Breast epithelium (tissue), 3 donors: ENCODE measurements around the gene FZR1.

Experiments used
- POLR2A ChIP-seq: fragments of 450-650 bp; IDR thresholded peaks from one replicate; pipeline ENCODE4 v1.6.1; 2016; ENCODE audit warnings: antibody characterized with exemption, mild to moderate bottlenecking, moderate library complexity
- POLR2AphosphoS5 ChIP-seq, 3 donors: sonication (generic); formaldehyde crosslinking; IDR thresholded peaks; one replicate each; pipeline ENCODE4 v1.6.1; 2017; ENCODE audit warnings: antibody characterized with exemption in 3 of 3
- TF ChIP-seq, protein P1 (sequence below), 3 donors: fragments of 450-650 bp; IDR thresholded peaks; one replicate each; pipeline ENCODE4 v1.5.1; 2016 to 2017; ENCODE audit warnings: antibody characterized with exemption in 3 of 3, mild to moderate bottlenecking in 3 of 3, moderate library complexity in 3 of 3

GRCh38 chr19:3496392-3497273 is 9.5 kb upstream of the FZR1 start:
- TF ChIP-seq, protein P1, sequence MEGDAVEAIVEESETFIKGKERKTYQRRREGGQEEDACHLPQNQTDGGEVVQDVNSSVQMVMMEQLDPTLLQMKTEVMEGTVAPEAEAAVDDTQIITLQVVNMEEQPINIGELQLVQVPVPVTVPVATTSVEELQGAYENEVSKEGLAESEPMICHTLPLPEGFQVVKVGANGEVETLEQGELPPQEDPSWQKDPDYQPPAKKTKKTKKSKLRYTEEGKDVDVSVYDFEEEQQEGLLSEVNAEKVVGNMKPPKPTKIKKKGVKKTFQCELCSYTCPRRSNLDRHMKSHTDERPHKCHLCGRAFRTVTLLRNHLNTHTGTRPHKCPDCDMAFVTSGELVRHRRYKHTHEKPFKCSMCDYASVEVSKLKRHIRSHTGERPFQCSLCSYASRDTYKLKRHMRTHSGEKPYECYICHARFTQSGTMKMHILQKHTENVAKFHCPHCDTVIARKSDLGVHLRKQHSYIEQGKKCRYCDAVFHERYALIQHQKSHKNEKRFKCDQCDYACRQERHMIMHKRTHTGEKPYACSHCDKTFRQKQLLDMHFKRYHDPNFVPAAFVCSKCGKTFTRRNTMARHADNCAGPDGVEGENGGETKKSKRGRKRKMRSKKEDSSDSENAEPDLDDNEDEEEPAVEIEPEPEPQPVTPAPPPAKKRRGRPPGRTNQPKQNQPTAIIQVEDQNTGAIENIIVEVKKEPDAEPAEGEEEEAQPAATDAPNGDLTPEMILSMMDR (IDR thresholded peaks at IDR 0.05), result no peak
- no peak for TF ChIP-seq POLR2AphosphoS5 (IDR thresholded peaks at IDR 0.05)
- no peak for TF ChIP-seq POLR2A
